ENCODE data around the gene TMOD1.

TMOD1 gene

DNA sequence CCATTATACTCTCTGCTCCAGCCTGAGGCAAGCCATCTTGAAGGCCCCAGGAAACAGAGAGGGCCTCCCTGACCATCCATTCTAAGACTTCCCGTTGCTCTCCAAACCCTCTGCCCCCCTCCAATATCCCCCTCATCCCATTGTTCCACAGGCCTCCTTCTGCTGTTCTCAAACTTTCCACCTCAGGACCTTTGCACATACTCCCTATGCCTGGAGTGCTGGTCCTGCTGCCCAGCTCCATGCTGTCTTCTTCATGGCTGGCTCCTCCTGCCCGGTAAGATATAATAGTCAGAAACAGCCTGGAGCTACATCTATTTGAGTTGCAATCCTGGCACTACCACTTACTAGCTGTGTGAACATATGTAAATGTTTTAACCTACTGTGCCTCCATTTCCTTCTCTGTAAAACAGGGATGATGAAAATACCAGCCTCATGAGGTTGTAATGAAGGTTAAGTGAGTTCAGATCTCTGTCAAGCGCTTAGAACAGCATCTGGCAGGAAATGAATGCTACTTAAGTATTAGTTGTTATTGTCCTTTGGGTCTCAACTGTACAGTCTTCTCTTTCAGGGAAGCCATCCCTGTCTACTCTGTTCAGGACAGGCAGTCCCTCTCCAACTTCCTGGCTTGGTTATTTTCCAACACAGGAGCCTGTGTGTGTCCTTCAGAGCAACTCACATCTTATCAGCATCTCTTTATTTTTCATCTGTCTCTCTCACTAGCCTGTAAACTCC, 45.8 kb downstream of the TMOD1 start:
- no peak for DNase-seq (ENCODE audit: low spot score)

- DNase-seq (ENCODE audit: low spot score), result no peak
Observed at GRCh38 chr9:97548379-97548778, 46.9 kb downstream of the TMOD1 start.

- no peak for DNase-seq (ENCODE audit: low spot score)
Observed at GRCh38 chr9:97548819-97549540, 47.5 kb downstream of the TMOD1 start.

GRCh38 chr9:97550386-97550785, 48.9 kb downstream of the TMOD1 start:
- no peak for DNase-seq (ENCODE audit: low spot score)

- no peak for DNase-seq (ENCODE audit: low spot score)
Observed at GRCh38 chr9:97551308-97551707, 49.8 kb downstream of the TMOD1 start.

- DNase-seq (ENCODE audit: low spot score), result no peak
Observed at GRCh38 chr9:97553141-97553540, 51.7 kb downstream of the TMOD1 start.

DNA sequence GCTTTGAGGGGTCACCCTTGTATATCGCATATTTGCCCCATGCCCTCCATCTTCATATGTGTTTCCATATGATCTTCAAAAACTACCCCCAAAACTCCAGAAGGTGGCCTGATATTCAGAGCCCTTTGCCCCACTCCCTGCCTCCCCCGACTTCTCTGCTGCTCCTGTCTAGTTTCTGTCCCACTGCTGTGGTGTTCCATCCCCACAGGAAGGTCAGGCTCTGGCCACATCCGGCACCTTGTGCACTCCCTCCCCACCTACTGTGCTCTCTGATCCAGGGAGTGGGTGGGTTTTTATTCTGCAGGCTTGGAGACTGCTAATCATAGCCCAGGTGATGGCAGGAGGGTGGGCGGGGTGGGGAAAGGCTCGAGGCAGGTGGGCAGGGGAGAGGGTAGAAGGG, 52.4 kb downstream of the TMOD1 start:
- no peak for DNase-seq (ENCODE audit: low spot score)

DNA sequence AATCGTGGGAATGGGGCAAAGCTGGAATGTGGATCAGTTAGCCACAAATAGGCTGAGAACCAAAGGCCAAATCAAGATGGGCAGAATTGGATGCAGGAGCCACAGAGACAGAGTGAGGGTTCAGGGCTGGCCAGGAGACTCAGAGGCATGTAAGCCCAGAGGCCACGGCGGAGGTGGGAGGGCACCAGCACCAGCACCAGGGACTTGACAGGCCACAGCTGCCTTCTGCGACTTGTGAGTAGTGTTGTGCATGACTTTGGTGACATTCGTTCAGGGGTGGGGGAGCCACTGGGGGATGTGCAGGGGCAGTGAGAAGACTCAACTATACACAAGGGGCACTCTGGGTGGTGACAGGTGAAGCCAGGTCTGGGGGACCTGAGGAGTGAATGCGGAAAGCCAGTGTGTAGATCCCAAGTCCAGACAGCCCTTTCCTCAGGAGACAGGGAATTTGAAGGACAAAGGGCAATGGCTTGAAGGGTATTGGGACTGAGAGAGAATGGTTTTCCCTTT, 53.2 kb downstream of the TMOD1 start:
- no peak for DNase-seq (ENCODE audit: low spot score)

DNA sequence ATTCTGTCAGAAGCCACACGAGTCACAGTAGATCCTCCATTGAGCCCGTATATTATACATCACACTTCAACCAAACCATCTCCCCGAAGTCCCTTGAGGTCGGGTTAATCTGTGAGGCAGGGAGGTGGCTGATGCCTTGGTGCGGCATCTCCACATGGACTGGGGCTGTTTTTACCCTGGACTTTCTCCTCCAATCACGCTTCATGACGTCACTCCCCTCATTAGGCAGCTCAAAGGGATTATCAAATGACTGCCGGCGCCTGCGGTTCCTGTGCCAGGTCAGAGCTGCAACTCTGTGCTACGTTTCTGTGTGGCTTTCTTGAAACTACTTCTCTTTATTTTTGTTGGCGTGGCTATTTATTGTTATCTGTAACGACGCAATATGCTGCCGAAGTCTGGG, 53.7 kb downstream of the TMOD1 start:
- no peak for DNase-seq (ENCODE audit: low spot score)

DNA sequence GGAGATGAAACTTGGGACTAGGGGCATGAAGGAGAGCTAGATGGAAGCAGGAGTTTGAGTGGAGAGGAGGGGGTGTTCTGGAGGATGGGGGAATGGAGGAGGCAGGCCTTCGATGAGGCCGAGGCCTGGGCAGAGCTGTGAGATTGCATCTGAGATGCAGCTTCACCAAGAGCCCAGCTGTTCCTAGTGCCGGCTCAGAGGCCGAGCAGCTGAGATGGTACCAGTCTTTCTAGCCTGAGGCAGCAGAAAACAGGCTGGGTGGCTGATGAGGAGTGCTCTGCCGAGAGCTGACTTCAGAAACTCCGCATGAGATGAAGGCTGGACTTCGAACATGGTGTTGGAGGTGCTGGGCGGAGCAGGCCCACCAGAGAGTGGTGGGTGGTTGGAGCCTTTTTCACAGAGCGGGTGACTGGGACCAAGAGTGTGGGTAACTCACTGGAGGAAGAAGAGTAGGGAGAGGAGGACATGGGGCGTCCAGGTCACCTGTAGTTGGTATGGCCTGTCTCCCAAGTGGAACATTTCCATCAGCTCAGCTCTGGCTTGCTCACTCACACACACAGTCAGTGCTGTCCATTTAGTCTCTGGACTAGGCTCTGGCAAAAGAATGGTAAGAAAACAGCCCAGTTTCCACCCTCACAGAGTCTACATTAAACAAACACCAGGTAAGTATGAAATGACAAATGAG, 54.7 kb downstream of the TMOD1 start:
- no peak for DNase-seq (ENCODE audit: low spot score)

DNA sequence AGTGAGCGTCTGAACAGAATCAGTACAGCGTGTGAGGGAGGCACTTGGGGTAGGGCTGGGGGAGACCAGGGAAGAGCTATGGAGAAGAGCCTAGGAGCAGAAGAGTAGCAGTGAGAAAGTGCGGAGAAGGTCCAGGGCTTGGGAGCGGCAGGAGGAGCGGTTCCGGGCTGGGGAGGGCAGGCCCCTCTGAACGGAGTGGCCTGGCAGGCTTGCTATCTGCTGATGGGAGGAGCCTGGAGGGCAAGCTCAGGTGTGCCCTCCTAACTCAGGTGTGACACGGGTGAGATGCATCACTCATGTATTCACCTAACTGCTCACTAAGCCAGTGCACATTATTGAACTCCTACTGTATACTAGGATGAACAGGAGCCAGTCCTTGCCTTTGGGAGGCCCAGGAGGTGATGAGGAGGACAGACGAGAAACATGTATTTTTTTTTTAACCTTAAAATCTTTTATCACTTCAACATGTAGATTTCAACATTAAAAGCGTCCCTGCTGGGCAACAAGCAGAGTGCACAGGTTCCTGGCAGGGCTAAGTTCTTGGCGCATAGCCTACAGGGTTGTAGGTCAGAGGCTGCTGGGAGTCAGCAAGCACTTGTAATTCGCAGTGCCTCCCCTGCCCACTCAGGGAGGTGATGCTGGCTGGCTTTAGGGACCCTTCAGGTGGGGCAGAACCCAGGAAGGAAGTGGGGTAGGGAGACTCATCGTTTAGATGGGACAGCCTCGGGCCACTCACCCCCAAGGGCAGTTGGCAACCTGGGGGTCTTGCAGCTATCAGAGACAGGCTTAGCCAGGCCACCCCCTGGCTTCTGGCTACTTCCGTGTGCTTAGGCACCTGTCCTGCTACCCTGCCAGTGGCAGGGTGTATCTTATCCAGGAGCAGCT, 55.5 kb downstream of the TMOD1 start:
- DNase-seq (ENCODE audit: low spot score), result no peak

DNA sequence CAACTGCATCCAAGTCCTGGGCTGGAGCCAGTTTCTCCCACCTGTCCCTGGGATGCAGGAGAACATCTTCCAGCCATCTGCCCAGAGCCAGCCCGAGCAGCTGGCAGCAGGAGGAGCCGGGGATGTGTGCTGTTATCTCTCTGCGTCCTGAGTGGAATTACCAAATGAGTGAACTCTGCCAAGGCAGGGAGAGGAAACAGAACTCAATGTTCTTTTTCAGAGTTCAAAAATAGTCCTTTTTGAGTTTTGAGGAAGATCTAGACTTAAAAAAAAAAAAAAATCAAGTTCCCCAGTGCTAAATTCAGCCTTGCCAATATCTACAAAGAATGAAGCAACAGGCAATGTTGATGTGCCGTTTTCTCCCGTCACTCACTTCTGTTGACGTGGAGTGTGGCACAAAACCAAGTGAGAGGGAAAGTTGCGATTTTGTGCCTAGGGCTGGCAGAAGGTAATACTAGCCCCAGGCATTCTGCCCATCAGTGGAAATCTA, 56.2 kb downstream of the TMOD1 start:
- no peak for DNase-seq (ENCODE audit: low spot score)

GRCh38 chr9:97558701-97559101, 57.2 kb downstream of the TMOD1 start:
- no peak for DNase-seq (ENCODE audit: low spot score)

GRCh38 chr9:97559111-97559514, 57.6 kb downstream of the TMOD1 start:
- no peak for DNase-seq (ENCODE audit: low spot score)

DNA sequence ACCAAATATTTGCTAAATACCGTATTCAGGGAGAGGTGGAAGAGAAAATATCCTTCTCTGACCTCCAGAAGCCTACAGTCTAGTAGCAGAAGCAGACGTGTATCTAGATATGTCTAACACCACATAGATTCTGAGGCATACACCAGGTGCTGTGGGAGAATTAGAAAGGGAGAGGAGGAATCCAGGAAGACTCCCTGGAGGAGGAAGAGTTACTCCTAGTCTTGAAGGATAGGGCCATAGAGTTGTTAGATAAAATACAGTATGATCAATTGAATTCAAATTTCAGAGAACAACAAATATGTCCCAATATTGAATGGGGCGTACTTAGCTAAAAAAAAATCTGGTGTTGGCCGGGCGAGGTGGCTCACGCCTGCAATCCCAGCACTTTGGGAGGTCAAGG, 58.7 kb downstream of the TMOD1 start:
- DNase-seq (ENCODE audit: low spot score), result no peak

DNA sequence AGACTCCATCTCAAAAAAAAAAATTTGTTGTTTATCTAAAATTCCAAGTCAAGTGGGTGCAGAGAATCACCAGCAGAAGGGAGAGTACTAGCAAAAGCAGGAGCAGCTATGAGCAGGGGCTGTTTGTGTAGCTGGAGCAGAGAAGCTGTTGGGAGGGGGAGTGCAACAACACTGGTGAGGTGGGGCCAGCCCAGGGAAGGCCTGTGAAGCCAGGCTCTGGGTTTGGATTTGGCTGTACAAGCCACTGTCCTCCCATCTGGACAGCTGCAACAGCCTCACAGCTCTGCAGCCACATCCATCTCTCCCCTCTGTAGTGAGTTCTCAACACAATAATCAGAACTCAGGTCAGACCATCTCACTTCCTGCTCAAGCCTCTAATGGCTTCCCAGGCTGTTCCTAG, 59.4 kb downstream of the TMOD1 start:
- no peak for DNase-seq (ENCODE audit: low spot score)

DNA sequence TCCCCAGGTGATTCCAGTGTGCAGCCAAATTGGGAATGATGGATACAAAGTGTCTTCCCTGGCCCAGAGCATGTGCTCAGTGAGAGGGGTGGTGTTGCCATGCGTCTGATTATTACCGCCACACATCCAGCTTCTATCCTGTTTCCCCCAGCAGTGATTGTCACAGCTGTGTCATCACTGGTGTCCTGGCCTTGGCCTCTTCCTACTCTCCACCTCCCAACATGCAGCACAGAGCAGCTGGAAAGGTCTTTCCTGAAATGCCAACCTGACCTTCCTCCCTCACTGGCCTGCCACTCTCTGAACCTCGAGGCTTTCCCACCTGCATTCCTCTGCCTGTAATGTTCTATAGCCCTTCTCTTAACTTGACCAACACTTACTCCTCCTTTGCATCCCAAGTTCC, 60.0 kb downstream of the TMOD1 start:
- DNase-seq (ENCODE audit: low spot score), result no peak

- no peak for DNase-seq (ENCODE audit: low spot score)
Observed at GRCh38 chr9:97562542-97562941, 61.1 kb downstream of the TMOD1 start.

- no peak for DNase-seq (ENCODE audit: low spot score)
Observed at GRCh38 chr9:97563458-97564135, 62.1 kb downstream of the TMOD1 start.

DNA sequence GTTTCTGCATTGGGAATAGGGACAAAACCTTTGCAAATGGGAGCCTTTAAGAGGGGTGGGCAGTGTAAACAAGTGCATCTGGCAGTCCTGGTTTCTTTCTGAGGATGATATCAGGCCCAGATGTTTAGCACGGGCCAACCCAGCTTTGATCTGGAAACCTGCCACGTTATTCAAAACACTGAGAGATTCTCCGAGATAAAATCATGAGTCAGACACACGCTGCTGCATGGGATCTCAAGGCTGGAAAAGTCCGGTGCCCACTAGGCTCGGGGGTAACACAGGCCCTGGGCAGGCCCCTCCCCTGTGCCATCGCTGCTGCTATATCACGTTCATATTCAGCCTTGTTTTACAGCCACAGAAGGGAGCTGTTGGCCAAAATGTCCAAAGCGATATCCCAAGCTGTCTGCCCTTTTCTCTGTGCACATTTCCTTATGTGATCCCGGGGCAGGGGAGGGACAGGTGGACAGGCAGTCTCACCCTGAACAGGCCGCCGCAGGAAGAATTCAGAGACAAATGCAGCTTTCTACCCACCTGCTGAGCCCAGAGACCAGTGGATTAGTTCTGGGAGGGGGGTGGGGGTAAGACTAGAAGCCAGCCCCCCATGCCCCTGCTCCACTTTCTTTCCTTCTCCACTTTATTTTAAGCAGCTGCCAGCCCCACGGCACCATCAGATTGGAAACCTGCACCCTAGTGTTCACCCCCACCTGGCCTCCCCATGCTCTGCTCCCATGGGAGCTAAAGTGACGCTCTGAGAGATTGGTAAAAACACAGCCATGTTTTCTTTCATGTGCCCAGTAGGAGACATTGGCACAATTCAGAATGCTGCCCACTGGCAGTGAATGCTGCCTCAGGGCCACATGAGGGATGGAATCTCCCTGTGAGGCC, 63.1 kb downstream of the TMOD1 start:
- DNase-seq (ENCODE audit: low spot score), result peak; percentile 53
